NOMO-1 treated with DMSO at 0.1 percent for 48 hours (cell line): Measurements from ENCODE around the gene SPTSSA.
"Not testable (repeated sequence)": the region's sequence is repeated elsewhere in the genome, so short reads cannot be mapped to it uniquely, and the experiment has no call there.

Experiments used
- DNase-seq: peaks from one replicate; lab custom pipeline; 2025; ENCODE audit not compliant: unreplicated experiment; lab: John Stamatoyannopoulos, UW

Gene SPTSSA, protein sequence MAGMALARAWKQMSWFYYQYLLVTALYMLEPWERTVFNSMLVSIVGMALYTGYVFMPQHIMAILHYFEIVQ

DNA sequence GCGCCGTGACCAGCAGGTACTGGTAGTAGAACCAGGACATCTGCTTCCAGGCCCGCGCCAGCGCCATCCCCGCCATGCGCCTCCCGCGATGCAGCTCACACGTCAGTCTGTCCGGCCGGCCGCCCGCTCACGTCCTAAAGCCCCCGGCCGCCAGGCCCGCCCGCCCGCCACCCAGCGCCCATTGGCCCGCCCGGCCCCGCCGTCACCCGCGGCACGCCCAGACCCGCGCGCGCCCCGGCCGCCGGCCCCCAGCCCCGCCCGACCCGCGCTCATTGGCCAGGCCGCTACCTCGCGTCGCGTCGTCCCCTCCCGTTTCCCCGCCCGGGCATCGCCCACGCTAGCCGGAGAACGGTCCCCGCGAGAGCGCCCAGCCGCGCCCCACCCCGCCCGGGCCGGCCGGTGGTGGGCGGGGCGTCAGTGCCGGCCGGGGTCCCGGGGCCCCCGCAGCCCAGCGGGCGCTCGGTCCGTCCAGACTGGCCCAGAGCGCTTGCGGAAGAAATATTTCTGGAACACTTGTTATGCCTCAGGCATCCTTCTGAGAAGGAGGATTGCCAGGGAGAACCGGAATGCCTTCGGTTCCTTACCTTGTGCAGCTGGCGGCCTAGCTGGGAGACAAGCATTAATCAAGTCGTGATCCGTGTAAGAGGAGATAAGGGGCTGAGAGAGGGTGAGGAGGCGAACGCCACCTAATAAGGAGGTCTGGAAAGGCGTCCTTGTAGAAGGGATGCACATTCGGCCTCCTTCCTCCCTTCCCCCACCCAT lies at the start of gene SPTSSA:
SPTSSA (minus strand) TSS at position 109 of the 762 bp plus-strand sequence; CDS start at position 76, 33 bp downstream.
- peak; percentile 82 for DNase-seq

DNA sequence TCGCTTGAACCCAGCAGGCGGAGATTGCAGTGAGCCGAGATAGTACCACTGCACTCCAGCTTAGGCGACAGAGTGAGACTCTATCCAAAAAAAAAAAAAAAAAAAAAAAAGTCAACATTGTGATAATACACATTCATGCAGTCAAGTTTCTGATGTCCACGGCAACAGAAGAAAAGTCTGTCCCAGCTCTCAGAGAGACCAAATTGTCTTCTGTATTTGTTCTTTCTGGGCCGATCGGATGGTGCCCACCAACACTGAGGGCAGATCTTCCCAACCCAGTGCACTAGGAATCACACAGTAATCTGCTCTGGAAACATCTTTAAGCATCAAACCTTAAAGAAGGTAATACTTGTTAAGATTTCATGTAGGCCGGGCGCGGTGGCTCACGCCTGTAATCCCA lies 45.8 kb upstream of the SPTSSA start:
- no peak for DNase-seq

DNA sequence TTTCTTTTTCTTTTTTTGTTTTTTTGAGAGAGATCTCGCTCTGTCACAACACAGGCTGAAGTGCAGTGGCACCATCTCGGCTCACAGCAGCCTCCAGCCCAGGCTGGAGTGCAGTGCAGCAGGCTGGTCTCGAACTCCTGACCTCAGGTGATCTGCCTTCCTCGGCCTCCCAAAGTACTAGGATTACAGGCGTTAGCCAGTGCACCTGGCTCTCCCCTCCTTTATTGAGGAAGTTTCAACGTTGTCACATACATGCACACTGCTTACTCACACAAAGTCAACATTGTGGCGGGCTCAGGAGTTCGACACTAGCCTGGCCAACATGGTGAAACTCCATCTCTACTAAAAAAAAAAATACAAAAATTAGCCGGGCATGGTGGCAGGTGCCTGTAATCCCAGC lies 45.4 kb upstream of the SPTSSA start:
- no peak for DNase-seq

DNA sequence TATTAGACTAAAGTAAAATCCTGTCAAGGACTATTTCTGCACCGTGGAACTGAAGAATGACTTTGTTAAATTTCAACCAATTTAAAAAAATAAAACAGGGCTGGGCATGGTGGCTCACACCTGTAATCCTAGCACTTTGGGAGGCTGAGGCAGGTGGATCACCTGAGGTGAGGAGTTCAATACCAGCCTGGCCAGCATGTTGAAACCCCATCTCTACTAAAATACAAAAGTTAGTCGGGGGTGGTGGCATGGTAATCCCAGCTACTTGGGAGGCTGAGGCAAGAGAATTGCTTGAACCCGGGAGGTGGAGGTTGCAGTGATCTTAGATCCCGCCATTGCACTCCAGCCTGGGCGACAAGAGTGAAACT lies 43.1 kb upstream of the SPTSSA start:
- DNase-seq, result not testable (repeated sequence)

DNA sequence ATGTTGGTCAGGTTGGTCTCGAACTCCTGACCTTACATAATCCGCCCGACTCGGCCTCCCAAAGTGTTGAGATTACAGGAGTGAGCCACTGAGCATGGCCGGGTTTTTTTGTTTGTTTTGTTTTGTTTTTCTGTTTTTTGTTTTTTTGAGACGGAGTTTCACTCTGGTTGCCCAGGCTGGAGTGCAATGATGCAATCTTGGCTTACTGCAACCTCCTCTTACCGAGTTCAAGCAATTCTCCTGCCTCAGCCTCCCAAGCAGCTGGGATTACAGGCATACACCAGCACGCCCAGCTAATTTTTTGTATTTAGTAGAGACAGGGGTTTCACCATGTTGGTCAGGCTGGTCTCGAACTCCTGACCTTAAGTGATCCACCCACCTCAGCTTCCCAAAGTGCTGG lies 42.0 kb upstream of the SPTSSA start:
- DNase-seq, result not testable (repeated sequence)

DNA sequence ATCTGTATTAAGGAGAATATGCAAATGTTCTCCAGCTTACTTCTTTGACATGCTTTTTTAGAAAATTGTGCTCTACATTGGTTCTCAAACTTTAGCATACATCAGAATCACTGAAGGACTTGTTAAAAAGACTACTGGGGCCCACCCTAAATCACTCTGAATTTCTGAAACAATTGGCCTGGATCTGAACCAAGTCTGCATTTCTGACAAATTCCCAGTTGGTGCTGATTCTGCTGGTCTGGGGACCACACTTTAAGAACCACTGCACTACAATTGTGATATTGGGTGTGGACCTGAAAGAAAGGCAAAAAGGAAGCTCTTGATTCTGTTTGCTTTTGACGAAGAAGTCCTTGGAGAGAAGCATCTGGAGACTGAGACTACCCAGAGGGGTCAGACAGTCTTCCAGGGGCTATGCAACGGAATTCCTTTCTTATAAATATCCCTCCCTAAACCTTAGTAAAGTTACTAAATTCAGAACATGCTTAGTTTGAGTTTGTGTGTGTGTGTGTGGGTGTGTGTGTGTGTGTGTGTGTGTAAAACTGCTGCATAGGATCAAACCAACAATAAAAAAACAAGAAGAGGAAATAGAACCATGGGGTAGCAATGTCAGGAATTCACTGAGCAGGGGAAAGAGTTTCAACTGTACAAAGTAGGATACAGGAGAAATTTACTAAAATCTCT lies 40.6 kb upstream of the SPTSSA start:
- DNase-seq, result no peak

DNA sequence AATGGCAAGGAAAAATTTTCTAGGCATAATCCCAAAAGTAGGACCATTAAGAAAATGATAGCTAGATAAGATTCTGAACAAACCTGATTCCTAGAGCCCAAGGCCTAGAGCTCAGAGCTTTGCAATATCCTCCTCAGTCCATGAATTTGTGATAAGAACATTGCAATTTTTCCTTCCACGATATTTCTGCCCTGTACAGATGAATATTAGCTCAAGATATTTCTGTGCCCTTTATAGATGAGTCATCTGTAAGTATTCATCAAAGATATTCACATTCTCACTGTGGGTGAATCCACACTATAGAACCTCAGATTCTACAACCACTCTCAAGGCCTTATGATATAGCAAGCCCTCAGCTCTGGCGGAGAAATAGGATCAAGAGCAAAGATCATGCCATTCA lies 40.0 kb upstream of the SPTSSA start:
- DNase-seq, result no peak

DNA sequence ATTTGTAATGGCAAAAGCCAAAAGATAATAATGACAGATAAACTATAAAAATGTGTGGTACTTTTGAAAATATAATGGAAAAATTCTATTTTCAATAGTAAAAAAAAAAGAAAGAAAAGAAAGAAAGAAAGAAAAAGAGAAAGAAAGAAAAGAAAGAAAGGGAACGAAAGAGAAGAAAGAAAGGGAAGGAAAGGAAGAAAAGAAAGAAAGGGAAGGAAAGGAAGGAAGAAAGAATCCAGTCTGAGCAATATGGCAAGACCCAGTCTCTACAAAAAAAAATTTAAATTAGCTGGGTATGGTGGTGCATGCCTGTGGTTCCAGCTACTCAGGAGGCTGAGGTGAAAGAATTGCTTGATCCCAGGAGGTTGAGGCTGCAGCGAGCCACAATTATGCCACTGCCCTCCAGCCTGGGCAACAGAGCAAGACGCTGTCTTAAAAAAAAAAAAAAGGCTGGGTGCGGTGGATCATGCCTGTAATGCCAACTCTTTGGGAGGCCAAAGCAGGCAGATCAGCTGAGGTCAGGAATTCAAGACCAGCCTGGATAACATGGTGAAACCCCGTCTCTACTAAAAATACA lies 39.1 kb upstream of the SPTSSA start:
- no peak for DNase-seq

DNA sequence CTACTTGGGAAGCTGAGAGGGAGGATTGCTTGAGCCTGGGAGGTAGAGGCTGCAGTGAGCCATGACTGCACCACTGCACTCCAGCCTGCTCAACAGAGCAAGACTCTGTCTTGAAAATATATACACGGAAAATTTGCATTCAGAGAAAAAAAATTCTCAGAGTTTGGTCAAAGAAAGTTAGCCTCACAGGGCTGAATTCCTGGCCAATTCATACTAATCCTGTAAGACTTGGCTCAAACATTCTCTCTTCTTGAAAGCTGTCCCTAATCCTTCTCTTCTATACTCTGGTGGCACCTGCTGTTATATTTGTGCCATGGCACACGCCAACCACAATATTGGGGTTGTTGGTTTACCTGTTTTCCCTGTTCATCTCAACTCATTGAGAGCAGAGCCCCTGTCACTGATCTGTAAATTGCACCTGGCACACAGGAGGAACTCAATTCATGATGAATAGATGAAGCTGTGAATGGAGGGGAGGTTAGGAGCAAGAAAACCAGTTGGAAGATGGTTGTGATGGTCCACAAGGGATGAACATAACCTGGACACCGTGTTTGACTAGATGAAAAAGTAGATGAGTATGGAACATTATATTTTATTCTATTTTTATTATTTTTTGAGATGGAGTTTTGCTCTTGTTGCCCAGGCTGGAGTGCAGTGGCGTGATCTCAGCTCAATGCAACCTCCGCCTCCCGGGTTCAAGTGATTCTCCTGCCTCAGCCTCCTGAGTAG lies 36.8 kb upstream of the SPTSSA start:
- DNase-seq, result peak; percentile 55

DNA sequence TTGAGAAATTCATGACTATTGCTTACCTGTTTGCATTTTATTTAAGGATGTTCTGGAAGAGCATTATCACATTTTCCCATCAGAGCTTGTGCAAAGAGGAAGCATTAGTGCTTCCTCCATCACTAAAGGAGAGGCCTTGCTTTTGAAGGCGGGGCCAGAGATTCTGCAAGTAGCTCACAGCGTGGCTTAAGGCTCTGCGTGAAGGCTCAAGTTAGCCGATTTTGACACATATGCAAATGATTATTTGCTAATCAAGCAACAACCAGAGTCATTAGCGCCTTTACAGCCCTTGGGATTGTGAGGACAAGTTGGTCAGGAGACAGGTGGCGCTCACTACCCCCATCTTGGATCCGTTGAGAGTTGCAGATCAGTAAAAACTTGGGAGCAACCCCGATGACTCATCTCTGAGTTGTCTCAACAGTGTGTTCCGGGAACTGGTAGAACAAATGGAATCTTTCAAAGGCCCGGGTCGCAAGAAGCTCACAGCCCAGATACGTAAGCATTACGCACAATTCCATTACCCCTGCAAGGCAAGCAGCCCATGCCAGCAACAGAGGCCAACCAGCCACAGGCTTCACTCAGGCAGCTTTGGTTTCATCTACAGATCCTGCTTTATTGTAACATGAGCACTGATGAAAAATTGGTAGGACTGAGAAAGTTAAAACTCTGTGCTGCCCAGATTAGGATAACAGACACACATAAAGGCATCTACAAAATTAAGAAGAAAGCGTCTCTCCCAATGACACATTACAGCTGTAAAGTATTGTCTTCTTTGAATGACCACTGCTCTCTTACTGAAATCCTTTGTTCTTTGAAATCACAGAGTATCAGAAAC lies 34.9 kb upstream of the SPTSSA start:
- peak; percentile 83 for DNase-seq

DNA sequence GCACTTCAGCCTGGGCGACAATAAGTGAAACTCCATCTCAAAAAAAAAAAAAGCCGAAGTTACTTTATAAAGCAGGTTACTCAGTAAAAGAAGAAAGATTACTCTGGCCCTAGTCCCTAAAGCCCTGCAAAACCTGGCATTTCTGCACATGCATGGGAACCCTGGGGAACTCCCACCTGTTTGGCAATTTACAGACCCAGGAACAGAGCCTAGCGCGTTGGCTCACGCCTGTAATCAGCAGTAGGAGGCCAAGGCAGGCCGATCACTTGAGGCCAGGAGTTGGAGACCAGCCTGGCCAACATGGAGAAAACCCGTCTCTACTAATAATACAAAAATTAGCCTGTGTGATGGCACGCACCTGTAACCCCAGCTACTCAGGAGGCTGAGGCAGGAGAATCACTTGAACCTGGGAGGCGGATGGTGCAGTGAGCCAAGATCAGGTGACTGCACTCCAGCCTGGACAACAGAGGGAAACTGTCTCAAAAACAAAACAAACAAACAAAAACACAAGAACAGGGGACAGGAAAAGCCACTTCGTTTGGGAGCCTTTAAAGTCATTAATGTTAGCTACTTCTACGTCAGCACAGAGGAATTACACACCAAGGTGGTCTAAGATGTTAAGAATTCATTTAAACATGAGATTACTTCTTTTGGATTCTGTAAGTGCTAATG lies 34.1 kb upstream of the SPTSSA start:
- DNase-seq, result no peak

DNA sequence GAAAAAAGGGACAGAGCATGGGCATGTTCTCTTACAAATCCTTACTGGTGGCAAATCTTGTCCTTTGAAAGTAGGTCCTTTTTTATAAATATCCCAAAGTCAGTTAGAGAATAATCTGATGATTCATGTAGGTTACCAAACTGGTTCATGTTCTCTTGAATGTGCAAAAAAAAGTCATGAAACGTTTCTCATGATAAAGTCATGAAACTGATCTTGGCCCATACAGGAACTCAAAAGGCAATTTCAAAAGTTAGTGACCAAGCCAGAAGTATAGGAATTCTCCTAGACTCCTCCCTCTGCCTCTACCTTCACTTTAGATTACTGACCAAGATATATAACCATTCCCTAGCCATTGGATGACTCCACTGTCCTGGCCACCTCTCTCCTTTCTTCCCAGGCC lies 27.3 kb upstream of the SPTSSA start:
- peak; percentile 4 for DNase-seq

DNA sequence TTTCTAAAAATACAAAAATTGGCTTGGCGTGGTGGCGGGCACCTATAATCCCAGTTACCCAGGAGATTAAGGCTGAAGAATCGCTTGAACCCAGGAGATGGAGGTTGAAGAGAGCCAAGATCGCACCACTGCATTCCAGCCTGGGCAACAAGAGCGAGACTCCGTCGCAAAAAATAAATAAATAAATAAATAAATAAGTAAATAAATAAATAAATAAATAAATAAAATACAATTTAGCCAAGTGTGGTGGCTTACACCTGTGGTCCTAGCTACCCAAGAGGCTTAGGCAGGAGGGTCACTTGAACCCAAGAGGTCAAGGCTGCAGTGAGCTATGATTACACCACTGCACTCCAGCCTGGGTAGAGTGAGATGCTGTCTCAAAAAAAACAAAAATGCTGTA lies 26.5 kb upstream of the SPTSSA start:
- DNase-seq, result no peak

DNA sequence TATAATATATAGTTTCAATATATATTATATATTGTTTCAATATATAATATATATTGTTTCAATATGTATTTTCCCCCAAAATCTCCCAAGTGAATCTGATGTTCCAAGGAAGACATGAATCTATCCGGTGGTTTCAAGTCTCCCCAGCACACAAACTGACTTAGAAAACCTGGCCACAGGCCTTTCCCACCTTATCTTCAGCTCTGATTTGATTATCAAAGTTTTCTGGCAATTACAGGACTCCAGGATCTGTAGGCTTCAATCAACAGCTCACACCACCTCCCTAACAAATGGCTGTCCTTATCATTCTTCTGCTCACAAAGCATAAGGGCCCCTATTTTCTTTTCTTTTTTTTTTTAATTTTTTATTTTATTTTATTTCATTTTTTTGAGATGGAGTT lies 22.7 kb upstream of the SPTSSA start:
- no peak for DNase-seq

DNA sequence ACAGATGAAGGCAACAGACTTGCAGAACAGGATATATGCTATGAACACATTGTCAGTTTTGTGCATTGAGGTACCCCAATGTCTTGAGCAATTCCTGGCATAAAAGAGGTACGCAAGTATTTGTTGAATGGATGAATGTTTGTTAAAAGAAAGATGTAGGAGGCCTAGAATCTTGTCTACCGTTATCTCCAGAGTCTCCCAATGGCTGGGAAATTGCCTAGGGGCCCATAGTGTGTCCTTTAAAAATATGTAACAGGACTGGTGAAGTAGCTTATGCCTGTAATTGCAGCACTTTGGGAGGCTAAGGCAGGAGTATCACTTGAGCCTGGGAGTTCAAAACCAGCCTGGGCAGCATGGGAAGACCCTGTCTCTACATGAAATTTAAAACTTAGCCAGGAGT lies 20.4 kb upstream of the SPTSSA start:
- no peak for DNase-seq

DNA sequence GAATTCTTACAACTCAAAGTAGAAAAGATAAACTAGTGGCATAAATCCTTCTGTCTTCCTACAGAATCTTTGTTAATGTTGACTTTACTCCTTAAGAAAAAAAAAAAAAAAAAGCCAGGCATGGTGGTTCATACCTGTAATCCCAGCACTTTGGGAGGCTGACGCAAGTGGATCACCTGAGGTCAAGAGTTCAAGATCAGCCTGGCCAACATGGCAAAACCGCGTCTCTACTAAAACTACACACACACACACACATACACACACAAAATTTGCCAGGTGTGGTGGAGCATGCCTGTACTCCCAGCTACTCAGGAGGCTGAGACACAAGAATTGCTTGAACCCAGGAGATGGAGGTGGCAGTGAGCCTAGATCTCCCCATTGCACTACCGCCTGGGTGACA lies 17.7 kb upstream of the SPTSSA start:
- no peak for DNase-seq

DNA sequence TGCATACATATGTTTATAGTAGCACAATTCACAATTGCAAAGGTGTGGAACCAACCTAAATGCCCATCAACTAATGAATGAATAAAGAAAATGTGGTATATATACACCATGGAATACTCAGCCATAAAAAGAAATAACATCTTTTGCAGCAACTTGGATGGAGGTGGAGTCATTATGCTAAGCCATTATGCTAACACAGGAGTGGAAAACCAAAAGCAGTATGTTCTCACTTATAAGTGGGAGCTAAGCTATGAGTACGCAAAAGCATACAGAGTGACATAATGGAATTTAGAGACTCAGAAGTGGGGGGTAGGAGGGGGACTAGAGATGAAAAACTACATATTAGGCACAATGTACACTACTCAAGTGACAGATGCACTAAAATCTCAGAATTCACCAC lies 16.2 kb upstream of the SPTSSA start:
- no peak for DNase-seq

DNA sequence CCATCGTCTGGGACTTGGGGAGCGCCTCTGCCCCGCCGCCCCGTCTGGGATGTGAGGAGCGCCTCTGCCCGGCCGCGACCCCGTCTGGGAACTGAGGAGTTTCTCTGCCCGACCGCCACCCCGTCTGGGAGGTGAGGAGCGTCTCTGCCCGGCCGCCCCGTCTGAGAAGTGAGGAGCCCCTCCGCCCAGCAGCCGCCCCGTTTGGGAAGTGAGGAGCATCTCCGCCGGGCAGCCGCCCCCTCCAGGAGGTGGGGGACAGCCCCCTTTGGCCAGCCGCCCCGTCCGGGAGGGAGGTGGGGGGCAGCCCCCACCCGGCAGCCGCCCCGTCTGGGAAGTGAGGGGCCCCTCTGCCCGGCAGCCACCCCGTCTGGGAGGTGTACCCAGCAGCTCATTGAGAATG lies 14.0 kb upstream of the SPTSSA start:
- DNase-seq, result not testable (repeated sequence)

DNA sequence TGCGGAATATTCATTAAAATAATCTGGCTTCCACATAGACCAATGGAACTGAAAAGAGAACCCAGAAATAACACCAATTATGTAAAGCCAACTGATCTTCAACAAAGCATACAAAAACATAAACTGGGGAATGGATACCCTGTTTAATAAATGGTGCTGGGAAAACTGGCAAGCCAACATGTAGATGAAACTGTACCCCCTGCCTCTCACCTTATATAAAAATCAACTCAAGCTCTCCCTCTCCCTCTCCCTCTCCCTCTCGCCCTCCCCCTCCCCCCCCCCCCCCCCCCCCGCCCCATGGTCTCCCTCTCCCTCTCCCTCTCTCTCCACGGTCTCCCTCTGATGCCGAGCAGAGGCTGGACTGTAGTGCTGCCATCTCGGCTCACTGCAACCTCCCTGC lies 13.1 kb upstream of the SPTSSA start:
- no peak for DNase-seq

DNA sequence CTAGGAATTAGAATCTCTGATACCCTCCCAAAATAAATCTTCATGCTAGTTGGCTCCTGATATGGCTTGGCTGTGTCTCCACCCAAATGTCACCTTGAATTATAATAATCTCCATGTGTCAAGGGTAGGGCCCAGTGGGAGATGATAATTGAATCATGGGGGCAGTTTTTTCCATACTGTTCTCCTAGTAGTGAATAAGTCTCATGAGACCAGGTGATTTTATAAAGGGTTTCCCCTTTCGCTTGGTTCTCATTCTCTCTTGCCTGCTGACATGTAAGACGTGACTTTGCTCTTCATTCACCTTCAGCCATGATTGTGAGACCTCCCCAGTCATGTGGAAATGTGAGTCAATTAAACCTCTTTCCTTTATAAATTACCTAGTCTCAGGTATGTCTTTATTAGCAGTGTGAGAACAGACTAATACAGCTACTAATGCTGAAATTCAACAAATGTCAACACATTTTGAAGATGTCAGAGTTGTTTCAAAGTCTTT lies 12.2 kb upstream of the SPTSSA start:
- DNase-seq, result no peak
